K562 (cell line): ENCODE results near the gene SUMO3. TPM values are rescaled to one million over a fixed set of nuclear protein-coding genes. Genes with fewer than 3 reads are reported as not detected.

ENCODE experiments used
- ATF7 ChIP-seq: fragments of 450-650 bp; IDR thresholded peaks from 2 replicates; pipeline ENCODE4 v1.7.1; 2014; ENCODE audit warnings: mild to moderate bottlenecking, moderate library complexity
- BMI1 ChIP-seq: fragments of 150-350 bp; IDR thresholded peaks from 2 replicates; pipeline ENCODE4 v1.6.1; 2014; ENCODE audit warnings: low read length
- CHAMP1 ChIP-seq: fragments of 450-650 bp; IDR thresholded peaks from 2 replicates; pipeline ENCODE4 v1.6.1; 2016; ENCODE audit warnings: mild to moderate bottlenecking
- CHD7 ChIP-seq: fragments of 200-600 bp; sonication (generic); IDR thresholded peaks from one replicate; pipeline ENCODE4 v1.6.1; 2012; ENCODE audit warnings: mild to moderate bottlenecking, low read depth, low read length, inconsistent platforms
- CXXC5 ChIP-seq: fragments of 250-450 bp; sonication (Bioruptor Pico); IDR thresholded peaks from 2 replicates; pipeline ENCODE4 v1.8.0; 2022; ENCODE audit warnings: inconsistent platforms, mild to moderate bottlenecking, moderate library complexity
- ETV5 ChIP-seq: sonication (generic); formaldehyde crosslinking; IDR thresholded peaks from 2 replicates; pipeline ENCODE4 v1.4.0; 2020; ENCODE audit warnings: low read depth, mild to moderate bottlenecking, missing genetic modification reagents
- HDAC8 ChIP-seq: fragments of 450-650 bp; IDR thresholded peaks from 2 replicates; pipeline ENCODE4 v1.6.1; 2016; ENCODE audit warnings: mild to moderate bottlenecking, missing genetic modification characterization, moderate library complexity, missing compliant biosample characterization
- polyA plus RNA-seq, 8 experiments: library from polyadenylated mRNA; depleted of rRNA in 4 of 8; stranded (reverse) in 5 of 8; unstranded in 3 of 8; fragments of >200 nt; fragmentation: Nextera tagmentation in 2 of 8; fragmentation: Illumina TruSeq in 1 of 8; extraction: Ambion mirVana in 2 of 8; extraction: Trizol in 1 of 8; gene quantifications; 2 replicates each; pipeline versions ENCODE4 v1.2.1 to v1.2.3, GENCODE V29; 2011 to 2014; ENCODE audit warnings: inconsistent platforms in 1 of 8, missing spikeins in 1 of 8
- total RNA-seq, 7 experiments: library from RNA; depleted of rRNA in 6 of 7; stranded (reverse); fragments of >200 nt in 6 of 7; fragmentation: Illumina TruSeq in 2 of 7; extraction: Trizol in 2 of 7; gene quantifications; 2 replicates each; pipeline versions ENCODE4 v1.2.1 to v1.2.3, GENCODE V29; 2011 to 2021; ENCODE audit warnings: low replicate concordance in 1 of 7
- TF ChIP-seq, protein P1 (sequence below), 2 experiments: fragments of 450-650 bp; conservative IDR thresholded peaks; 2 replicates each; pipeline ENCODE4 v1.6.1; 2017; ENCODE audit warnings: mild to moderate bottlenecking in 2 of 2, moderate library complexity in 2 of 2
- TF ChIP-seq, protein P2 (sequence below): sonication (generic); formaldehyde crosslinking; IDR thresholded peaks from 2 replicates; pipeline ENCODE4 v1.8.1; 2023; ENCODE audit warnings: mild to moderate bottlenecking, missing genetic modification reagents, moderate library complexity

The SUMO3 gene
- total and polyA plus RNA-seq, 9 of the 15 experiments (the other 6 are each of a cell fraction or from before 2014, with no cell fraction given), result 13.9 to 143 (median 113) TPM

GRCh38 chr21:44801468-44802395, 16.1 kb downstream of the SUMO3 start, which contains the start of gene UBE2G2 (continued):
- TF ChIP-seq CHD7 (no peak), BMI1 (no peak), CXXC5 (peak; percentile 96), ETV5 (CRISPR knock-in tag) (no peak; the same call in 1 of the 2 replicates), CHAMP1 (no peak), HDAC8 (peak; percentile 94), ATF7 (peak; percentile 58)
- TF ChIP-seq, protein P1, sequence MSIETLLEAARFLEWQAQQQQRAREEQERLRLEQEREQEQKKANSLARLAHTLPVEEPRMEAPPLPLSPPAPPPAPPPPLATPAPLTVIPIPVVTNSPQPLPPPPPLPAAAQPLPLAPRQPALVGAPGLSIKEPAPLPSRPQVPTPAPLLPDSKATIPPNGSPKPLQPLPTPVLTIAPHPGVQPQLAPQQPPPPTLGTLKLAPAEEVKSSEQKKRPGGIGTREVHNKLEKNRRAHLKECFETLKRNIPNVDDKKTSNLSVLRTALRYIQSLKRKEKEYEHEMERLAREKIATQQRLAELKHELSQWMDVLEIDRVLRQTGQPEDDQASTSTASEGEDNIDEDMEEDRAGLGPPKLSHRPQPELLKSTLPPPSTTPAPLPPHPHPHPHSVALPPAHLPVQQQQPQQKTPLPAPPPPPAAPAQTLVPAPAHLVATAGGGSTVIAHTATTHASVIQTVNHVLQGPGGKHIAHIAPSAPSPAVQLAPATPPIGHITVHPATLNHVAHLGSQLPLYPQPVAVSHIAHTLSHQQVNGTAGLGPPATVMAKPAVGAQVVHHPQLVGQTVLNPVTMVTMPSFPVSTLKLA (conservative IDR thresholded peaks at IDR 0.05), result peak; percentile 93 to 98
- TF ChIP-seq, protein P2, sequence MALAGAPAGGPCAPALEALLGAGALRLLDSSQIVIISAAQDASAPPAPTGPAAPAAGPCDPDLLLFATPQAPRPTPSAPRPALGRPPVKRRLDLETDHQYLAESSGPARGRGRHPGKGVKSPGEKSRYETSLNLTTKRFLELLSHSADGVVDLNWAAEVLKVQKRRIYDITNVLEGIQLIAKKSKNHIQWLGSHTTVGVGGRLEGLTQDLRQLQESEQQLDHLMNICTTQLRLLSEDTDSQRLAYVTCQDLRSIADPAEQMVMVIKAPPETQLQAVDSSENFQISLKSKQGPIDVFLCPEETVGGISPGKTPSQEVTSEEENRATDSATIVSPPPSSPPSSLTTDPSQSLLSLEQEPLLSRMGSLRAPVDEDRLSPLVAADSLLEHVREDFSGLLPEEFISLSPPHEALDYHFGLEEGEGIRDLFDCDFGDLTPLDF (CRISPR knock-in tag), result peak; percentile 60; the same call in 1 of the 2 replicates
